H1 (cell line): ENCODE data around the gene SHROOM4.
A peak's percentile ranks its signal among the peaks of the same experiment; 100 is the strongest.

ENCODE experiments used
- CHD1 ChIP-seq: IDR thresholded peaks from 2 replicates; pipeline ENCODE4 v1.6.1; 2012; ENCODE audit warnings: low read depth, low read length, improper control_type of control experiment
- CTCF ChIP-seq, 3 experiments: IDR thresholded peaks; 1 replicate in 2 of 3; 2 replicates in 1 of 3; pipeline versions ENCODE4 v1.5.1 to v1.6.1; 2011; ENCODE audit warnings: low read length in 3 of 3, mild to moderate bottlenecking in 3 of 3, inconsistent platforms in 2 of 3, low read depth in 1 of 3, moderate library complexity in 1 of 3; ENCODE audit not compliant: insufficient read depth in 1 of 3; ENCODE audit errors: control extremely low read depth in 1 of 3
- GTF2F1 ChIP-seq: IDR thresholded peaks from 2 replicates; pipeline ENCODE4 v1.6.1; 2012; ENCODE audit warnings: low read depth, low read length, improper control_type of control experiment, borderline replicate concordance
- JUND ChIP-seq: IDR thresholded peaks from 2 replicates; pipeline ENCODE4 v1.6.1; 2011; ENCODE audit warnings: mild to moderate bottlenecking, improper control_type of control experiment, low read length
- NANOG ChIP-seq: IDR thresholded peaks from 2 replicates; pipeline ENCODE4 v1.6.1; 2011; ENCODE audit warnings: low read length, low read depth, mild to moderate bottlenecking, inconsistent platforms; ENCODE audit not compliant: insufficient read depth, poor library complexity, severe bottlenecking
- PHF8 ChIP-seq: fragments of 200-600 bp; sonication (generic); conservative IDR thresholded peaks from 2 replicates; pipeline ENCODE4 v1.7.1; 2012; ENCODE audit warnings: low read depth, mild to moderate bottlenecking, inconsistent platforms, low read length, moderate library complexity
- POLR2A ChIP-seq, 2 experiments: IDR thresholded peaks; 1 replicate in 1 of 2; 2 replicates in 1 of 2; pipeline ENCODE4 v1.6.1; 2011; ENCODE audit warnings: low read depth in 2 of 2, low read length in 2 of 2, mild to moderate bottlenecking in 2 of 2; ENCODE audit errors: control extremely low read depth in 1 of 2
- RAD21 ChIP-seq, 2 experiments: IDR thresholded peaks in 1 of 2; conservative IDR thresholded peaks in 1 of 2; 2 replicates each; pipeline ENCODE4 v1.6.1; 2011; ENCODE audit warnings: low read depth in 2 of 2, low read length in 2 of 2, improper control_type of control experiment in 1 of 2, inconsistent platforms in 1 of 2, mild to moderate bottlenecking in 1 of 2, moderate library complexity in 1 of 2
- SIN3A ChIP-seq, 2 experiments: IDR thresholded peaks in 1 of 2; conservative IDR thresholded peaks in 1 of 2; 2 replicates each; pipeline ENCODE4 v1.6.1; 2011 to 2012; ENCODE audit warnings: low read length in 2 of 2, improper control_type of control experiment in 1 of 2, low read depth in 1 of 2, mild to moderate bottlenecking in 1 of 2
- TEAD4 ChIP-seq: IDR thresholded peaks from 2 replicates; pipeline ENCODE4 v1.6.1; 2012; ENCODE audit warnings: low read depth, low read length, inconsistent platforms, mixed read lengths

- TF ChIP-seq CTCF (IDR thresholded peaks at IDR 0.05; ENCODE audit: control extremely low read depth in 1 of 3, insufficient read depth in 1 of 3, low read depth in 1 of 3, low read length in 3 of 3) (no peak), TEAD4 (peak; percentile 52; the same call in 1 of the 2 replicates), JUND (no peak), NANOG (no peak), SIN3A (conservative IDR thresholded peaks at IDR 0.05 in 1 of 2, IDR thresholded peaks at IDR 0.05 in 1 of 2; ENCODE audit: low read depth in 1 of 2, low read length in 2 of 2) (no peak), POLR2A (IDR thresholded peaks at IDR 0.05; ENCODE audit: control extremely low read depth in 1 of 2, low read depth in 2 of 2, low read length in 2 of 2) (no peak), PHF8 (no peak), RAD21 (IDR thresholded peaks at IDR 0.05 in 1 of 2, conservative IDR thresholded peaks at IDR 0.05 in 1 of 2; ENCODE audit: low read depth in 2 of 2, low read length in 2 of 2) (no peak), CHD1 (no peak), GTF2F1 (no peak)
These were observed 219.2 kb downstream of the SHROOM4 start for GRCh38 chrX:50594788-50595187.
